ENCODE results near the gene NKAIN1.
"Not testable (repeated sequence)": the region's sequence is repeated elsewhere in the genome, so short reads cannot be mapped to it uniquely, and the experiment has no call there.

Gene NKAIN1

DNA sequence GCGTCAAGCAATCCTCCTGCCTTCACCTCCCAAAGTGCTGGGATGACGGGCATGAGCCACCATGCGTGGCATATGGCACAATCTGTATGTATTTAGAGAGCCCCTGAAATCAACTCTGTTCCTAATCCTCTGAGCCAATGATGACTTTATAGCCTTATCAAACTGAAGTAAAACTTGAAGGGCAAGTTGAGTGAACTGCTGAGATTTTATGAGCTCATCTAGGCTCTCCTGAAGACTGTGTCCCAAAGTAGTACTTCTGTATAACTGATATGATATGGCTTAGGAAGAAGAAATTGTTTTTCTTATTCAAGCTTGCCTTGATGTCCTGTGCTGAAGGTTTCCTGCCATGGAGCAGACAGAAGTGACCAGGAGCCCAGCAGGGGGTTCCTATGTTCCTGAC, 23.7 kb upstream of the NKAIN1 start:
- H3K4me3 ChIP-seq (replicated peaks in 1 of 2; ENCODE audit: low read depth in 2 of 2, low read length in 2 of 2): no peak overlapping the region
- TF ChIP-seq, protein P1, sequence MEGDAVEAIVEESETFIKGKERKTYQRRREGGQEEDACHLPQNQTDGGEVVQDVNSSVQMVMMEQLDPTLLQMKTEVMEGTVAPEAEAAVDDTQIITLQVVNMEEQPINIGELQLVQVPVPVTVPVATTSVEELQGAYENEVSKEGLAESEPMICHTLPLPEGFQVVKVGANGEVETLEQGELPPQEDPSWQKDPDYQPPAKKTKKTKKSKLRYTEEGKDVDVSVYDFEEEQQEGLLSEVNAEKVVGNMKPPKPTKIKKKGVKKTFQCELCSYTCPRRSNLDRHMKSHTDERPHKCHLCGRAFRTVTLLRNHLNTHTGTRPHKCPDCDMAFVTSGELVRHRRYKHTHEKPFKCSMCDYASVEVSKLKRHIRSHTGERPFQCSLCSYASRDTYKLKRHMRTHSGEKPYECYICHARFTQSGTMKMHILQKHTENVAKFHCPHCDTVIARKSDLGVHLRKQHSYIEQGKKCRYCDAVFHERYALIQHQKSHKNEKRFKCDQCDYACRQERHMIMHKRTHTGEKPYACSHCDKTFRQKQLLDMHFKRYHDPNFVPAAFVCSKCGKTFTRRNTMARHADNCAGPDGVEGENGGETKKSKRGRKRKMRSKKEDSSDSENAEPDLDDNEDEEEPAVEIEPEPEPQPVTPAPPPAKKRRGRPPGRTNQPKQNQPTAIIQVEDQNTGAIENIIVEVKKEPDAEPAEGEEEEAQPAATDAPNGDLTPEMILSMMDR (IDR thresholded peaks at IDR 0.05; ENCODE audit: low read depth, low read length): no peak
- no peak for DNase-seq (ENCODE audit: low read depth in 2 of 2)

DNA sequence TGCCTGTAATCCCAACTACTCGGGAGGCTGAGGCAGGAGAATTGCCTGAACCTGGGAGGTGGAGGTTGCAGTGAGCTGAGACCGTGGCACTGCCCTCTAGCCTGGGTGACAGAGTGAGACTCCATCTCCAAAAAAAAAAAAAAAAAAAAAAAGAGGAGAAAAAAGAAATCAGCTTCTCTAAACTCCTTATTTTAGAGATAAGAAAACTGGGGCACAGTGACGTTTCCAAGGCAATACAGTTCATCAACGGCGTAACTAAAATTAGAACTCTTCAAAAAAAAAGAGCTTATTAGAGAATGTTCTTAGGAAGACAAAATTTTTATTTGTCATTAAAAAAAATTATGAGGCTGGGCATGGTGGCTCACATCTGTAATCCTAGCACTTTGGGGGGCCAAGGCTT, 22.7 kb upstream of the NKAIN1 start:
- DNase-seq (ENCODE audit: low read depth in 2 of 2): not testable (repeated sequence)

DNA sequence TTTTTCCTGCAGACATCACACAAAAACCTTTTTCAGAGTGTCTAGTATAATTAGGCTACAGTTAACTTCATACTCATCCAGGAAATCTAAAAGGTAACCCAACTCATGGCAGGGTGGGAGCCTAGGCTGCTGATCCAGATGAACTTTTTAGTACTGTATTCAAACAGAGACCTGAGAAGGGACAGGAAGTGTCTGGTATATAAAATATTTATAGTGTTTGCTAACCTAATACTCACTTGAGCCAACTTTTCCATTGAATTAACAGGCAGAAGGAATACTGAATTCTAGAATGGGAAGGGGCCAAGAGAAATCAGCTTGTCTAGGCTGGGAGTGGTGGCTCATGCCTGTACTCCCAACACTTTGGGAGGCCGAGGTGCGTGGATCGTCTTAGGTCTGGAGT, 22.2 kb upstream of the NKAIN1 start:
- TF ChIP-seq, protein P1 (IDR thresholded peaks at IDR 0.05; ENCODE audit: low read depth, low read length): no peak
- H3K4me3 ChIP-seq (replicated peaks in 1 of 2; ENCODE audit: low read depth in 2 of 2, low read length in 2 of 2): no peak overlapping the region
- no peak for DNase-seq (ENCODE audit: low read depth in 2 of 2)

More for the DNA sequence above, 22.7 kb upstream of the NKAIN1 start:
- H3K4me3 ChIP-seq (replicated peaks in 1 of 2; ENCODE audit: low read depth in 2 of 2, low read length in 2 of 2): not testable (repeated sequence)

DNA sequence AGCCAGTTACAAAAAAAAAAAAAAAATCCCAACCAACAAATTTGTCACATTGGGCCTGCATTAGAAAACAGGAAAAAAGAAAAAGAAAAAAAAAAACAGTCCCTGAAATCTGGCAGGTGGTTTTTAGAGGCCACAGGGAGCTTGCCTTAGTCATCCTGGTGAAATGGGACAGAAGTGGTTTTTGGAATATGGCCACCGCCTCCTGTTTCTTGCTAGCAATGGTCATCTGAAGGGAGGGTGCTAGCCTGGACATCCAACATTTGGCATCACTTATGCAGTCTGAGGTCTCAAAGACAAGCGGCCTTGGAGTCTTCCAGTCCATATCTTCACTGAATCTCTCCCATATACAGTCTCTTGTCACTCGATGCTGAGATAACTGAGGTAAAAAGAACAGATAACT, 20.1 kb upstream of the NKAIN1 start:
- DNase-seq (ENCODE audit: low read depth in 2 of 2): no peak
- H3K4me3 ChIP-seq (replicated peaks in 1 of 2; ENCODE audit: low read depth in 2 of 2, low read length in 2 of 2): no peak overlapping the region
- TF ChIP-seq, protein P1 (IDR thresholded peaks at IDR 0.05; ENCODE audit: low read depth, low read length): no peak

DNA sequence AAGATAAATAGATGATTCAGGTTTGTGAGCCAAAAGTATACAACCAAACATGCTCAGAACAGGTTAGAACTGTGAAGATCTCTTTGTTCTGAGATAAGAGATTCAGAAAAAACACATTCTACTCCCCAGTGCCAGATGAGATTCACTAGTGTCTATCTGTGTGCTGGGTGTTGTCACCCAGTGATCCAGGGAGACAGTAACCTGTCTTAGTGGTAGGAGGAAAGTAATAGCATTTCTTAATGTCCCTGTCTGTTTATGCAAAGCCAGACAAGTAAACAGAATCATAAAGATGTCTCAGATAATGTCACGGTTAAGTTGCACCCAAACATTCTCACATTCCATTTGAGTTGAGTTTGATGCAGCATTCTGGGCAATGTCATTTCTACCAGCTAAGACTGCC, 18.9 kb upstream of the NKAIN1 start:
- TF ChIP-seq, protein P1 (IDR thresholded peaks at IDR 0.05; ENCODE audit: low read depth, low read length): no peak
- DNase-seq (ENCODE audit: low read depth in 2 of 2): no peak
- no peak overlapping the region for H3K4me3 ChIP-seq (replicated peaks in 1 of 2; ENCODE audit: low read depth in 2 of 2, low read length in 2 of 2)

DNA sequence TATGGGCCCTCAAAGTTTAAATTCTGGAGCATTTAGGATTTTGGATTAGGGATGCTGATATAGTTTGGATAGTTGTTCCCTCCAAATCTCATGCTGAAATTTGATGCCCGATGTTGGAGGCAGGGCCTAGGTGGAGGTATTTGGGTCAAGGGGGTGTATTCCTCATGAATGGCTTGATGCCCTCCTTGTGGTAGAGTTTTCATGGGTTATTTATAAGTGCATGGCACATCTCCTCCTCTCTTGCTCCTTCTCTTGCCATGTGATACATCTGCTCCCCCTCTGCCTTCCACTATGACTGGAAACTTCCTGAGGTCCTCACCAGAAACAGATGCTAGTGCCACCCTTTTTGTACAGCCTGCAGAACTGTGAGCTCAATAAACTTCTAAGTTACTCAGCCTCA, 17.5 kb upstream of the NKAIN1 start:
- H3K4me3 ChIP-seq (replicated peaks in 1 of 2; ENCODE audit: low read depth in 2 of 2, low read length in 2 of 2): no peak overlapping the region
- TF ChIP-seq, protein P1 (IDR thresholded peaks at IDR 0.05; ENCODE audit: low read depth, low read length): no peak
- DNase-seq (ENCODE audit: low read depth in 2 of 2): no peak

DNA sequence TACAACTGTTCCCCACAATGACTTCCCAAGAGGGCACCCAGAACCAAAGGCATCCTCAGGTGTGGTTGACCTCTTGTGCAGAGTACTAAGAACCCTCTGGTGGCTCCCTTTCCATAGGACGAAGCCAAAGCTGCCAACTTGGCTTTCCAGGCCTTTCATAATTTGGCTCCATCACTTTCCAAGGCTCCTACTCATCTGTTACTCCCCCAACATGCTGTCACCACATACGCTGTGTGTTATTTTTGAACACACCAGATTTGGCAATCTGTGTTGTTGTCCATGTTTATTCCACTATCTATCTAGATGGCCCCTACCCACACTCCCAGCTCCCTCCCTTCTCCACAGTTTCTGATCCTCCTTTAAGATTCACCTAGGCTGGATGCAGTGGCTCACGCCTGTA, 10.2 kb upstream of the NKAIN1 start:
- DNase-seq (ENCODE audit: low read depth in 2 of 2): no peak
- H3K4me3 ChIP-seq (replicated peaks in 1 of 2; ENCODE audit: low read depth in 2 of 2, low read length in 2 of 2): no peak overlapping the region
- TF ChIP-seq, protein P1 (IDR thresholded peaks at IDR 0.05; ENCODE audit: low read depth, low read length): no peak

Data from cardiac fibroblast (primary cell).